CD4-positive, alpha-beta T cell treated with Interleukin-21 for 1 hour (primary cell): ENCODE results near the gene REEP3.
"Not testable (repeated sequence)": the region's sequence is repeated elsewhere in the genome, so short reads cannot be mapped to it uniquely, and the experiment has no call there.

Experiments
- DNase-seq: peaks from one replicate; pipeline ENCODE4 v3.0.0-alpha.2; 2020

The REEP3 gene

DNA sequence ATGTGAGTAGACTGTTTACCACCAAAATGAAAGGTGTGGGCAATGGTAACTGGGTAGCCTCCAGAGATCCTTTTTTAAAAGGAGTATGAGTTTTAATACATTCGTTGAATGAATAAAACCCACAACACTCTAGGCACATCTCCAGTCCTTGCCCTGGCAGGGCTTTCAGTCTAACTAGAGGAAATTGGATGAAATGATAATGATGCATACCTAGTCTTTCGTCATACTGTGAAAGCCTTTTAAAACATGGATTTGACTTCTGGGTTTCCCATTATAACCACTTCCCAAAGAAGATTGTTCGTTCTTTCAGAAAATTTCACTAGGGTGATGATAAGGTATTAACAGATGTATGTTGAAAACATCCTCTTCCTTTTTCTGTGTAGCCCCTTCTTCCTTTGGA lies 110.8 kb downstream of the REEP3 start:
- DNase-seq: no peak

DNA sequence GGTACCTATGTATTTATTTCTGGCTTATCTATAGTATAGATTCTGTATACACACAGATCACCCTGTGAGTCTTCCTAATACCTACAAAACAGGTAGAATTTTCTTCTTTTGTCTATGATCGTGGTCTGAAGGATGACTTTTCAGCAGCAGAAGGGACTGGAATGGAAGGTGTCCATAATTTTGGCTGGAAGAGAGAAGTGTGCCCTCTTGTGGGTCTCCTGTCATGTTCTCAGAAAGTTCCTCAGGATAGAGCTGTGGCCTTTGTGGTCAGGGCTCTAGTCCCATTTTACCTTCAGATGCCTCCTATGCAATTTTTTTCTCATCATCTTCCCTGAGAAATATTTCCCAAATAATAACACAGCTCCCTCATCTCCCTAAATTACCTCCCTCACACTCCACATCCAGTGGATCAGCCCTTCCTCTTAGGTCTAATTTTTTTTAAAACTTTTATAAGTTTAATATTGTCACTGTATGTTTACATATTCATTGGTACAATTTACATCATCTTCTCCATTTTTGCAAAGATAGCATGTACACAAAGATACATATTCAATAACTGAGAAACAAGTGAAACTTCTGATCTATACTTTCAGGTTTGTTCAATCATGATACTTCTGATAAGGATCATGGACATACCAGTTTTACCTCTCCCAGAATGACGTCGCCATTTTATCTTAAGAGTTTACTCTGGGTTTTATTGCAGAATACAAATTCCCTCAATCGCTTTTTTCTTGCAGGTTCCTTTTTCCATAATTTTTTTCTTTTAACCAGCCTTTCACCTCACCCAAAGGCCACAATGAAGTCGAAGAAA lies 112.7 kb downstream of the REEP3 start:
- DNase-seq: no peak

DNA sequence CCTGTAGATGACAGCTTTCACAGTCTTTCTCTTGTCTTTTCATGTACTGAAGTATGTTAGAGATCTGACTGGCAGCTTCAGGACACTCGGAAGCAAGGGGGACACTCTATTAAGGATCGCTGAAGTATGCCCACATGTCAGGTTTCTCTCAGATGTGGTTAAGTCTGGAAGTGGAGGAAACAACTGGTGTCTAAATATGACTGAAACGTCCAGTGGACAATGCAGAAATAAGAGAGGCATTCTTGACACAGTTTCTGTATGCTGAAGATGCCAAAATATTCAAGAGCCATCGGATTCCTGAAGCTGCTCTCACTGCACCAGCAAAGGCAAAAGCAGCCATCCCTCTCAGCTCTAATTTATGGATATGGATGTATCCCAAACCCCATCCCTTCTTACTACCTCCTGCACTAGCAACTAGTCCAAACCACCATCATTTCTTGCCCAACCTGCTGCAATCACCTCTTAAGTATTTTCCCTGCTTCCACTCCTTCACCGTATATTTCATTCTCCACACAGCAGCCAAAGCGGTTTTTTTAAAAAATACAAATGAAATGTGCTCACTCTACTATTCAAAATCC lies 113.4 kb downstream of the REEP3 start:
- no peak for DNase-seq

DNA sequence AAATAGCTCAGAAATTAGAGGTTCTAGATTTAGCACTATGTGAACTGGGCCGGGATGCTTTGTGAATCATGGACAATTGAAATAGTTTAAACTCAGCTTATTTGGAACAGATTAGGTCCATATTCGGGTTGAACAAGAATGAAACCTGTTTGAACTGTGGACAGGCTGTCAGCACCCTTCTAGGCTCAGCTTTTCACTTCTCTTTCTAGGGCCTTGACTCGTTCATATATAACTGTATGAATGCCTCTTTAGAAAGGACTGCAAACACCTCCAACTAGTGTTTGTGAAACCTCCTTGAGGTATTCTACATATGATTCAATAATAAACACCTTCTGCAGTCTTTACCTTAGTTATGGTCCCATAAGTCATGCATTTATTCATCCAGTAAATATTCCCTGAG lies 115.6 kb downstream of the REEP3 start:
- DNase-seq: no peak

DNA sequence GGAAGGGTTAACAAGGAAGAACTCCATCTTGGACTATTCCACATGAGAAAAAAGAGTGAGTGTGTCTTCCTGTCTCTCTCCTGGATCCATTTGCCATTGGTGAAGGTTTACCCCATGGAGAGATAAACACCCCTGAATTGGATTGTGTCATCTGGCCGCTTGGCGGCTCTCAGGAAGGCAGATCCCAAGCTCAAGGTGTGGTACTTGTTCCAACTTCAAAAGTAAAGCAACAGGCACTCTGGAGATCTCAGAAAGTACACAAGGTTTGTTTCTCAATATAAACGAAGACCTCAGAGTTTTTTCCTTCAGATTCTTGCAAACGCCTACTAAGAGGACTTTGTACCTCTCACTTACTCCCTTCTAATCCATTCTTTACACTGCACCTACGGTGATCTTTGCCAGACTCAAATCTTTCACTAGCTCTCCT lies 116.7 kb downstream of the REEP3 start:
- DNase-seq: no peak

DNA sequence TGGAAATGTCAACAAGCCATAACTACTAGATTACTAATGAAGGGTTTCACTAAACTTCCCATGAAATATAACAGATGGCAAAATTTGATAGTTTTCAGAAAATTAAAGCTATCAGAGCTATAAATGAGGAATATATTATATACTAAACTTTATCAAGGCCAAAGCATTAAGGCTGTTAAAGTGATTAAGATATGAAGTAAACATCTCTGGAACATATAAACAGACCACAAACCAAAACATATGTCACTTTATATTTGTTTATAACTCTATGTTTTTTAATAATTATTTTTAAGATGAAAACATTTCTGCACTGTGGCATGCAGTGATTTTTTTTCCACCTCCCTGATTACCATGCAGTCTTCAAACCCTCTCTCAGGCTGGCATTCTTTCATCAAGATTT lies 120.2 kb downstream of the REEP3 start:
- DNase-seq: no peak

DNA sequence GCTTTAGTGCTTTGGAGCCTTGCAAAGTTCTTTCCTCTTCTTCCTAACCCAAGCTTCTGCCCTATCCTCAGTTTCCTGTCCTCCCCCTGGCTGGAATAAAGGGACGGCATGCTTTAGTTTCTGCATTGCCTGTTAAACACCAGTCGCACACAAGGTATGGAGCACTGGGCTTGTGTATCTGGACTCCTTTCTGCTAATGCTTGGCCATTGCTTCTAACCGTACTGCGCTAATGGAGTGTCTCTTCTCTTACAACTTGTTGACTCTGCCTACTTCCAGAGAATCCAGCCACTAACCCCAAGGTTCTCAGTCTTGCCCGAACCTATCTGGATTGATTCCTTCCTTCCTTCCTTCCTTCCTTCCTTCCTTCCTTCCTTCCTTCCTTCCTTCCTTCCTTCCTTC lies 120.6 kb downstream of the REEP3 start:
- DNase-seq: no peak

DNA sequence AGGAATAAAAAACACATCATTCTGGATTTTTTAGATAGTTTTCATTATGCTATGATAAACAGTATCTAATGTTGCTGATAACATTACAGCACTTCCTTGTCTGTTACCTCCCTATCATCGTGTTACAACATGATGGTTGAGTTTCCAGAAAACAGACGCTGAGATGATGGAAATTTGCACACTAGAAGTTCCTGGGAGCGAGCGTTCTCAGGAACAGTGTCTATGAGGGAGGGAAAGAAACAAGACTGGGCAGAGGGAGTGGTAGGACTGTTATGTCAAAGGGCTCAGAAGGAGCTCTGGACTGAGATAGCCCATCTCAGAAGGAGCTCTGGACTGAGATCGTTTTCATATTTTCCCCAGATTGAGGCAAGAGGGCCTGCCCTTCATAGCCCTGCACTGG lies 121.6 kb downstream of the REEP3 start:
- DNase-seq: no peak

DNA sequence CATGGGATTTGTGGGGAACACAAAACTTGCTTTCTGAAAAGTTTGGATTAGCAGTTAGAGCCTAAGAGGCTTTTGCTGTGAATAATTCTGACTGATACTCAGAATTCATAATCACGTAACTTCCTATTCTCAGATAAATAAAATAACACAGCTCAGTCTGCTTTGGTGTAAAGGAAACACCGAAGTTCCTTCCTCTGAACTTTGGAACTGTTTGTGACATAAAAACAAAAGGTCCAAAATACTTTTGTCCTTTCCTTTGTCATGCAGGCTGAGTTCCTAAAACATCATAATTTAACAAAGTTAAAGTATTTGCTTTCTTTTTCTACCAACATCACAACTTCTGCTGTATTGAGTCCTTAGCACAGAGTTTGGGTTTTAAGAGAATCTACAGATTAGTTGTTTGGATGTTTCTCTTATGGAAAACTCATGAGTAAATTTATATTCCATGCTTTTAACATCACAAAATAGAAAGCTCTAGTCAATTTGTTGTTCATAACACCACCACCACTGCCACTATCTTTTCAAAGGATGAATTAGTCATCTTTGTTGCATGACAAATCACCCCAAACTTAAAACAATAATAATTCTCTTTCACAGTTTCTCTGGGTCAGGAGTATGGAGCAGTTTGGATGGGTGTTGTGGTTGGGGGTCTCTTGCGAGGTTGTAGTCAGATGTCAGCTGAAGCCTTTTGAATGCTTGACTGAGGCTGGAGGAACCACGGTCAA lies 123.4 kb downstream of the REEP3 start:
- no peak for DNase-seq

DNA sequence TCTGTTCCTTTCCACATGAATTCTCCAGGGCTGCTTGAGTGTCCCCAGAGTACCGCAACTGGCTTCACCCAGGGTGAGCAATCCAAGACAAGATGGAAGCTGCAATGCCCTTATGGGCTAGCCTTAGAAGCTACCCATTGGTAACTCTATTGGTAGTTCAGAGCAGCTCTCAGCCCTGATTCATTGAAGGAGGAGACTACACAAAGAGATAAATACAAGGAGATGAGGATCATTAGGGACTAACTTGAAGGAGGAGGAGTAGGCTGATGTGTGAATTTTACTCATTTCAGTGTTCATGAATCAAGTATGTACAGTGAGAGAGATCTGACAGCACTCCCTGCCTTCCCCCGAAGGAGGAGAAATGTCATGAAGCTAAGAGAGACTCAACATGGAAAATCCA lies 124.0 kb downstream of the REEP3 start:
- DNase-seq: no peak

DNA sequence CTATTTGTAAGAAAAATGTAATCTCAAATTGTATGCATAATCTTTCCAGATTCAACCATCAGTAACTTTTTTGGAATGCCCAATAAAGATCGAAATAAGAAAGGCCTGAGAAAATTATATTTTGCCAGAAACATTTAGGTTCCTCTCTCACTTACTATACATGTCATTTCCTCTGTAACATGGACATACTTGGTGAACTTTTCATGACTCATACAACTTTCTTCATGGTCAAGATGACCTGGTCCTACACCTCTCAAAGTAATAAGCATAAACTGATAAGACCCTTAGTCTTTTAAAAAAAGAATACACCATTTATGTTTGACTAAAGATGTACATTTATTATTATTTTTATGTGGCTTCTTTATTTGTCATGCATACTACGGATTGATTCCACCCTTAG lies 125.3 kb downstream of the REEP3 start:
- DNase-seq: no peak

DNA sequence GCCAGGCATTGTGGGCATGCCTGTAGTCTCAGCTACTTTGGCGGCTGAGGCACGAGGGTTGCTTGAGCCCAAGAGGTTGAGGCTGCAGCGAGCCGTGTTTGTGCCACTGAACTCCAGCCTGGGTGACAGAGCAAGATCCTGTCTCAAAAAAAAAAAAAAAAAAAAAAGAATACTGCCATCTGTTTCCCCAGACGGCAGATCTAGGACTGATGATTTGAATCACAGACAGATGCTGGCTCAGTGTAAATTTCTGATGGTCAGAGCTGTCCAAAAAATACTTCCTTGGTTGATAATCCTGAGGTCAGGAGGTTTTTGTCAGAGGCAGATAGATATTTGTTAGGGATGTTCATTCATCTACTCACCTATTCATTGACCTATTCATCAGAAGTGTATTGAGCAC lies 130.7 kb downstream of the REEP3 start:
- no peak for DNase-seq

DNA sequence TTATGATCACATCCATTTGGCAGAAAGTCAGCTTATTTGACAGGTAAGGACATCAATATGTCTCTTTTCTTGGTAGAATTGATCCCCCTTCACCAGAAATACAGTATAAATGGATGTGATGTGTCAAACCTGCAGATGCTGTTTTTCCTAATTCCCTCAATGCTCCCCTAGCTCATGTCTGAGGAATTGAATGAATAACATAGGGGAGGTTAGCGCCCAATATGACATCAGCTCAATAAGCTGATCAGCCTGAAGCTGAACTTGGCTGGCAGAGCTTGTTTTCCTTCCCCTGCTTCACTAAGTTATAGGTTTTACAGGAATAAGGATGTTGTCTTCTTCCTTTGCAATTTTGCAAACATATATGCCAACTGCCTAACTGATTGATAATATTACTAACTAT lies 132.5 kb downstream of the REEP3 start:
- no peak for DNase-seq

DNA sequence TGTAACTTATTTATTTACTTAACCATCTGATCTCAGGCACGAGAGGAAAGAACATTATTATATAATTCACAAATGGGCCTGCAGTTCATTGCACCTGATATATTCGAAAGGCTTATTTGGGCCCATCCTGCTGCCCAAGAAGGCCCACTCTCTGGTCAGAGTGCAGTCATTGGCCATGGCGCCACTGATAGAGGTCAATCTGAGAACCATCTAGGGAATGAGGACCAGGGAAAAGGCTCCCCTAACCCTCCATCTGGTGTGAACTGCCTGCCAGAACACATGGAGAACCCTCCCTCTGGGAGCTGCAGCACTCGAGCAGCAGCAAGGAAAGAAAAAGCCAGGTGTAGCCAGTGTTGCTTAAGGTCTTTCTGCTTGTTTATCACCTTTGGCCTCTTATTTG lies 136.6 kb downstream of the REEP3 start:
- no peak for DNase-seq

DNA sequence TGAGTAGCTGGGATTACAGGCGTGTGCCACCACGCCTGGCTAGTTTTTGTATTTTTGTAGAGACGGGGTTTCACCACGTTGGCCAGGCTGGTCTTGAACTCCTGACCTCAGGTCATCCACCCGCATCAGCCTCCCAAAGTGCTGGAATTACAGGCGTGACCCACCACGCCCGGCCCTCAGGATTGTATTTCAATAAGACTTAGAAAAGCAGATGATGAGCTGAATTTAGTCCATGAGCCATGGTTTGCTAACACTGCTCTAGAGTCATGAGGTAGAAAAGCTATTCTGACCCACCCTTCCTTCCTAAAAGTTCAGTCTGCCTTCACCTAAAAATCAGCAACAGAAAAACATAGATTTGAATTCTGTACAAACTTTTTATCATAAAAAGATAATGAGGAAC lies 139.7 kb downstream of the REEP3 start:
- DNase-seq: not testable (repeated sequence)

DNA sequence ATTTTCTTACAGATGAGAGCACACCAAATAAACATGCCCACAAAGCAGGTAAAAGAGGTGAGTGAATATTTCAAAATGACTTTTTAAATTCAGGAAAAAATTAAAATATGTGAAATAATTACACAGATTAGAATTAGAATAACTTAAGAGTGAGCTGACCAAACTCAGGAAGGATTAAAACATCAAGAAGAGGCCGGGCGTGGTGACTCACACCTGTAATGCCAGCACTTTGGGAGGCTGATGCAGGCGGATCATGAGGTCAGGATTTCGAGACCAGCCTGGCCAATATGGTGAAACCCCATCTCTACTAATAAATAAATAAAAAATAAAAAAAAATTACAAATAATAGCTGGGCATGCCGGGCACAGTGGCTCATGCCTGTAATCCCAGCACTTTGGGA lies 140.1 kb downstream of the REEP3 start:
- DNase-seq: no peak

DNA sequence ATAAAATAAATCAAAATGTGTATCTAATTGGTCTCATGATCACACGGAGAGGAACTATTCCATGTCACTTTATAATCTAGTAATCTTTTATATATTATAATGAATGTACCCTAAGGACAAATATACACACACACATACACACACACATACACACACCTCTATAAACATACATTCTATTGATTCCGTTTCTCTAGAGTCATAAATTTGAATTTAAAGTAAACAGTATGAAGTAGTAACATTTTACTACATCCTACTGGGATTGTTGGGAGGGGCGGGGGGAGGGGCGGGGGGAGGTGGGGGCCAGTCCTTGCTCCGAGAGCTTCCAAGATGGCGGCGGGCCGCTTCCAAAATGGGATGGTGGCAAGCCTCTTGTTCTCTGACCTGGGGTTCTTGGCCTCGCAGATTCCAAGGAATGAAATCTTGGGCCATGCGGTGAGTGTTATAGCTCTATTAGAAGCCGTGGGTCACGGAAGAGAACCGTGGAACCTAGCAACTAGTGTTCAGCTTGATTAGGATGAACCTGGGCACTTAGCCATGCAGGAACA lies 143.2 kb downstream of the REEP3 start:
- no peak for DNase-seq

DNA sequence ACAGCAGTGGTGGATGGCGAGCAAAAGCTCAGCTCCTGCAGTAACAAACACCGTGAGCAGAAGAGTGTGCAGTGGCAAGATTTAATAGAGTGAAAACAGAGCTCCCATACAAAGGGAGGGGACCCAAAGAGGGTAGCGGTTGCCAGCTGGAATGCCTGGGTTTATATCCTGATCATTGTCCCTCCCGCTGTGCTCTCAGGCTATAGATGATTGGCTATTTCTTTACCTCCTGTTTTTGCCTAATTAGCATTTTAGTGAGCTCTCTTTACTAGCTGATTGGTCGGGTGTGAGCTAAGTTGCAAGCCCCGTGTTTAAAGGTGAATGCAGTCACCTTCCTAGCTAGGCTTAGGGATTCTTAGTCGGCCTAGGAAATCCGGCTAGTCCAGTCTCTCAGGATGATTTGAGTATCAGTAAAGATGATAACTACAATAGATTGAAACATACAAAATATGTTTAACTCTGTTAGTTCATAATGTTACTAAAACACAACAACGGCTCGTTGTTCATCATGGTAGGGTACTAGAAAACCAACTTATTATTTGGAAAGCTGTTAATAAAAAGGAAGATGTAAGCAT lies 143.9 kb downstream of the REEP3 start:
- not testable (repeated sequence) for DNase-seq

DNA sequence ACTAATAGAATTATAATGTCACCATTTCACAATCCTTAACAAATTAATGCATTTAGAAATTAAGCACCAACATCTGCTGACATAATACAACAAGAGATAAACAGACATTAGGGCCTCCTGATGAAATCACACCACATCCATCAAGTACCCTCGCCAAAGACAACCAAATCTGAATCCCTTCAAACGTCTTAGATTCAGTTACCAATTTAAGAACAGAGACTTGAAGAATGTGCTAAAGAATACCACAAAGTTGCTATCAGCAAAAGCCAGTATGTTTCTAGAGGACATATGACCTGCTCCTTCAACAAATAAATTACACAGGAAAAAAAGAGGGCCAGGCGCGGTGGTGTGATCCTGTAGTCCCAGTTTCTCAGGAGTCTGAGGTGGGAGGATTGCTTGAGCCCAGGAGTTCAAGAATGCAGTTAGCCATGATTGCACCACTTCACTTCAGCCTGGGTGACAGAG lies 144.5 kb downstream of the REEP3 start:
- DNase-seq: no peak

DNA sequence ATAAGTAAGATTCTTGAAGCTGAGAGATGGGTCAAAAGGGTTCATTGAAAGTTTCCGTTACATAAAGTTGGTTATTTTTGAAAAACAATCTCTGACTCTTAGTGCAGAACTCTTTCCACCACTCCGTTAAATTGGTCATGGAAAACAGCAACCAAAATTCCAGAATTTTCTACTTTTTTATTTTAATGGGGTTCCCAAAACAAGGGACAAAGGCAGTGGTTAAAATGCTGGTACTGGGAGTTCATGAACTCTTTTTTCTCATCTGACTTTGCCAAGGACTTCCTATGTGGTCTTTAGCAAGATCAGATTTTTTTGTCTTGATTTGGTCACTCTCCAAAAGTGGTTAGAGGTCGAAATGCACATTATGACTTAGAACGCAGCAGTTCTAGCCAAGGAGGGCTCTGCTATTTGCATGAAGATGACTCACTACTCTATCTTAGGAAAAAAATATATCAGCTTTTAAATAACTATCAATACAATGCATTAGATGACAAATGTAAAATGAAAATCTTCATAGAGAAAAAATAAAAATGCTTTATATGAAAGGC lies 145.7 kb downstream of the REEP3 start:
- no peak for DNase-seq

DNA sequence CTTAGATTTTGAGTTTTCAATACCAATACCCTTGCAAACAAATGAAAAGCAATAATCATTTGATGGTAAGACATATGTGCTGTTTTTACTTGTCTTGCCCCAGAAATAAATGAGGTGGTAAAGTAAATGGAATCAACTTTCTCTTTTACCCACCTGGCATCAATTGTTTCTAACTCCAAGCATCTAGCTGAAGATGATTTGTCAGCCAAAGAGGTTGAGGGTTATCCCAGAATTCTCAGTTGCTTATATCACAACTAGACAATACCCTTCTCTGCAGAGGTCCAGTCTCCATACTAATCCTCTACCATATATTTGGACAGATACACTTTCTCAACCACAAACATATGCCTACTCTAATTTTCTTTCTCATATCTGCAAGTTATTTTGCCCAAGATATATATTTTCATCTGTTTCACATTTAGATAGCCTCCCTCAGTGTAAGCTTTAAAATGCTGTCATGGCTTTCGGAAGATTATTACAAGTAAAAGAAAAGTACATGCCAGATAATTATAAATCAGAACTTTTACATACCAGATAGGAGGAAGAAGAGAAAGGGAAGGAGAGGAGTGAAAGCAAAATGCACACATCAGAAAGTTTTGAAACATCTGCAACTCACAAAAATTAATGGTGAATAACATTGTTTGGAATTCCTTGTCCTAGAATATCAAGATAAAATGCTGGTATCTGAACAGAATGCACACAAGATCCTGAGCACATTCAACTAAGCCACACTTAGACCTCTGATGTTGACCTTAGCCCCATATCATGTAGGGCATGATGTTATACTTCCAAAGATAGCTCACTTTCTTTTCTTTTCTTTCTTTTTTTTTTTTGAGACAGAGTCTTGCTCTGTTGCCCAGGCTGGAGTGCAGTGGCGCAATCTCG lies 146.6 kb downstream of the REEP3 start:
- DNase-seq: no peak

DNA sequence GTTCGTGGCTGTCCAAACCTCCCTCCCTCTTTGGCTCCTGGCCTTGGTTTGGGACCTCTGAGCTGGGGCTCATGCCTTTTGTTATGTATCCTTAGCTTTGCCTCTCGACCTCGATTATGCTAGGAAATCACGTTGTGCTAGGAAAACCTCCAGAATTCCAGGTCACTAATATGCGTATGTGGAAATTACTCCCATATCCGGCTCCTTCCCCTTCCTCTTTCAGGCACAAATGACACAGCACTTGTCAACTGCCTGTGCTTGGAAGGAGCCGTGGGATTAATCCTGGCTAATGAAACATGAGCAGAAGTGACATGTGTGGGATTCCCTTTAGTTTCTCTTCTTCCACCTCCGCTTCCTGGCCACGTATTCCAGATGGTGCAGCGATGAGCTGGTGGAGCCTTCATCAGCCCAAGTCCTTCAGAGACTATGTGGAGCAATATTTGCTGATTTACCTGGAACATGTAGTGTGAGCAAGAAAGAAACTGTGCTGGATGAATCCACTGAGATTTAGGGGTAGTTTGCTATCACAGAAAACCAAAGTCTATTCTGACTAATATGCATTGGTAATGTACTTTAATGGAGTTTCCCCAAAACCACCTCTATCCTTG lies 149.2 kb downstream of the REEP3 start:
- DNase-seq: no peak
